ENCODE measurements around the gene METTL25B. TPM values are rescaled to one million over a fixed set of nuclear protein-coding genes. Genes with fewer than 3 reads are reported as not detected.

METTL25B gene
- polyA plus RNA-seq, 1 donor from 2014 or later, result 13.1 TPM

DNA sequence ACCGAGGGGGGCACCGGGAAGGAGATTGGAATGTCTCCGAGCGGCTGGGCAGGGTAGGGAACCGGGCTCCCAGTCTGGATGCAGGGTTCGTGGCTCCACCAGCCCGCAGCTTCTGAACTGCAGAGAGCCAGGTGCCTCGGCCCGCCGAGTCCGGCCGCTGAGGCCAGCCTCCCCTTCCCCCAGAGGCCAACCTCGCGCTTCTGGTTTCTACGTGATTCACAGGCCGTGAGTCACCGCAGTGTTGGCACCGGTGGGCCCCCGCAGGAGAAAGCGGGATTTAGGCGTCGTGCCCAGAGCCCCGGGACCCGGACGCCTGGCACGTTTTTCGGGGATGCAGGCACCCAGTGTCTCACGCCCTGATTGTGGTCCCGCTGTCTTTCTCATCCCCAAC is 23.3 kb upstream of the METTL25B start:
- Histone ChIP-seq H3K36me3 (ENCODE audit: insufficient read depth, low read length) (no peaks in the 10 kb centered on the region), H3K4me3 (ENCODE audit: low read length) (peak overlapping the region; percentile 56), H3K9me3 (ENCODE audit: low read length) (no peaks in the 10 kb centered on the region), H3K27ac (ENCODE audit: low read length) (no peak overlapping the region), H3K9ac (ENCODE audit: low read length) (no peak overlapping the region), H3K27me3 (ENCODE audit: insufficient read depth, low read depth, low read length) (peaks cover 15% of the 10 kb centered on the region), H2AFZ (ENCODE audit: low read depth, low read length) (no peak overlapping the region), H3K79me2 (replicated peaks; ENCODE audit: insufficient read depth, low read length) (no peaks in the 10 kb centered on the region), H4K20me1 (ENCODE audit: insufficient read depth) (no peaks in the 10 kb centered on the region), H3K9me2 (ENCODE audit: insufficient read depth, low read length) (no peaks in the 10 kb centered on the region), H3F3A (ENCODE audit: insufficient read depth, low read length, poor library complexity, severe bottlenecking) (peaks cover 8% of the 10 kb centered on the region), H3K4me2 (ENCODE audit: low read length) (no peak overlapping the region)
- TF ChIP-seq EP300 (conservative IDR thresholded peaks at IDR 0.05; ENCODE audit: poor library complexity, severe bottlenecking) (no peak), EZH2 (IDR thresholded peaks at IDR 0.05; ENCODE audit: borderline replicate concordance, insufficient read depth, low read length, poor library complexity, severe bottlenecking) (no peak), RAD21 (conservative IDR thresholded peaks at IDR 0.05) (no peak), SMC3 (conservative IDR thresholded peaks at IDR 0.05; ENCODE audit: poor library complexity) (no peak), MXI1 (conservative IDR thresholded peaks at IDR 0.05; ENCODE audit: poor library complexity, severe bottlenecking) (no peak), TAF1 (IDR thresholded peaks at IDR 0.05; ENCODE audit: low read depth) (no peak), POLR2AphosphoS5 (IDR thresholded peaks at IDR 0.05) (no peak)
- TF ChIP-seq, protein P1, sequence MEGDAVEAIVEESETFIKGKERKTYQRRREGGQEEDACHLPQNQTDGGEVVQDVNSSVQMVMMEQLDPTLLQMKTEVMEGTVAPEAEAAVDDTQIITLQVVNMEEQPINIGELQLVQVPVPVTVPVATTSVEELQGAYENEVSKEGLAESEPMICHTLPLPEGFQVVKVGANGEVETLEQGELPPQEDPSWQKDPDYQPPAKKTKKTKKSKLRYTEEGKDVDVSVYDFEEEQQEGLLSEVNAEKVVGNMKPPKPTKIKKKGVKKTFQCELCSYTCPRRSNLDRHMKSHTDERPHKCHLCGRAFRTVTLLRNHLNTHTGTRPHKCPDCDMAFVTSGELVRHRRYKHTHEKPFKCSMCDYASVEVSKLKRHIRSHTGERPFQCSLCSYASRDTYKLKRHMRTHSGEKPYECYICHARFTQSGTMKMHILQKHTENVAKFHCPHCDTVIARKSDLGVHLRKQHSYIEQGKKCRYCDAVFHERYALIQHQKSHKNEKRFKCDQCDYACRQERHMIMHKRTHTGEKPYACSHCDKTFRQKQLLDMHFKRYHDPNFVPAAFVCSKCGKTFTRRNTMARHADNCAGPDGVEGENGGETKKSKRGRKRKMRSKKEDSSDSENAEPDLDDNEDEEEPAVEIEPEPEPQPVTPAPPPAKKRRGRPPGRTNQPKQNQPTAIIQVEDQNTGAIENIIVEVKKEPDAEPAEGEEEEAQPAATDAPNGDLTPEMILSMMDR (IDR thresholded peaks at IDR 0.05; ENCODE audit: poor library complexity, severe bottlenecking), result no peak
- TF ChIP-seq, protein P2, sequence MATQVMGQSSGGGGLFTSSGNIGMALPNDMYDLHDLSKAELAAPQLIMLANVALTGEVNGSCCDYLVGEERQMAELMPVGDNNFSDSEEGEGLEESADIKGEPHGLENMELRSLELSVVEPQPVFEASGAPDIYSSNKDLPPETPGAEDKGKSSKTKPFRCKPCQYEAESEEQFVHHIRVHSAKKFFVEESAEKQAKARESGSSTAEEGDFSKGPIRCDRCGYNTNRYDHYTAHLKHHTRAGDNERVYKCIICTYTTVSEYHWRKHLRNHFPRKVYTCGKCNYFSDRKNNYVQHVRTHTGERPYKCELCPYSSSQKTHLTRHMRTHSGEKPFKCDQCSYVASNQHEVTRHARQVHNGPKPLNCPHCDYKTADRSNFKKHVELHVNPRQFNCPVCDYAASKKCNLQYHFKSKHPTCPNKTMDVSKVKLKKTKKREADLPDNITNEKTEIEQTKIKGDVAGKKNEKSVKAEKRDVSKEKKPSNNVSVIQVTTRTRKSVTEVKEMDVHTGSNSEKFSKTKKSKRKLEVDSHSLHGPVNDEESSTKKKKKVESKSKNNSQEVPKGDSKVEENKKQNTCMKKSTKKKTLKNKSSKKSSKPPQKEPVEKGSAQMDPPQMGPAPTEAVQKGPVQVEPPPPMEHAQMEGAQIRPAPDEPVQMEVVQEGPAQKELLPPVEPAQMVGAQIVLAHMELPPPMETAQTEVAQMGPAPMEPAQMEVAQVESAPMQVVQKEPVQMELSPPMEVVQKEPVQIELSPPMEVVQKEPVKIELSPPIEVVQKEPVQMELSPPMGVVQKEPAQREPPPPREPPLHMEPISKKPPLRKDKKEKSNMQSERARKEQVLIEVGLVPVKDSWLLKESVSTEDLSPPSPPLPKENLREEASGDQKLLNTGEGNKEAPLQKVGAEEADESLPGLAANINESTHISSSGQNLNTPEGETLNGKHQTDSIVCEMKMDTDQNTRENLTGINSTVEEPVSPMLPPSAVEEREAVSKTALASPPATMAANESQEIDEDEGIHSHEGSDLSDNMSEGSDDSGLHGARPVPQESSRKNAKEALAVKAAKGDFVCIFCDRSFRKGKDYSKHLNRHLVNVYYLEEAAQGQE (IDR thresholded peaks at IDR 0.05; ENCODE audit: borderline replicate concordance), result no peak

DNA sequence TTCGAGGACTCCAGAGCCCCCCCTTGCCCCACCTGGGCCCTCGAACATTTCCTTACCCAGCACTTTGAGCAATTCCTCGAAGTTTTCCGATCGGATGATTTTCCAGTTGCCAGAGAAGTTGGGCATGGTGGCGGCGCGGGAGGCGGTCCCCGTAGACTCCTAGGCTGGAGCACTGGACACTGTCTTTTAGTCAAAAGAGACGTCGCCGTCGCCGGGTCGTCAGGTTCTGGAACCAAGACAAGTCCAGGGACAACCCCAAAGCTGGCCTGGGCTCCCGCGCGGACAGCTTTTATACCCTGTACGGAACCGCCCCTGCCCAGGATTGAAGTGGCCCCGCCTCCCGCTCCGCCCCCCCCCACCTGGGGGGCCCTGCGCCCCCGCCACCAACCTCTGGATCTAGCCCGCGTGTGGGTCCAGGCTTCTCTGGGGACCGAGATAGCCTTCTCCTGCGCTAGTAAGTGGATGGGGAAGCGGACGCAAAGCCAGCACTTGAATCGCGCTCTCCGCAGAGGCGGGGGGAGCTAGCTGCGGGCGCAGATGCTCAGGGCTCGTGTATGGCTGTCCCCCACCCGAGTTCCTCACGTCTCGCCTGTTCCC is 22.9 kb upstream of the METTL25B start, which contains the start of gene CRABP2:
Gene CRABP2, minus strand, starts transcription at position 263 of the 597 bp plus-strand sequence. Its CDS starts 137 bp downstream, at position 126.
- TF ChIP-seq SMC3 (conservative IDR thresholded peaks at IDR 0.05; ENCODE audit: poor library complexity) (no peak), RAD21 (conservative IDR thresholded peaks at IDR 0.05) (no peak), POLR2AphosphoS5 (IDR thresholded peaks at IDR 0.05) (no peak), EP300 (conservative IDR thresholded peaks at IDR 0.05; ENCODE audit: poor library complexity, severe bottlenecking) (no peak), EZH2 (IDR thresholded peaks at IDR 0.05; ENCODE audit: borderline replicate concordance, insufficient read depth, low read length, poor library complexity, severe bottlenecking) (no peak), MXI1 (conservative IDR thresholded peaks at IDR 0.05; ENCODE audit: poor library complexity, severe bottlenecking) (no peak), TAF1 (IDR thresholded peaks at IDR 0.05; ENCODE audit: low read depth) (no peak)
- TF ChIP-seq, protein P2 (IDR thresholded peaks at IDR 0.05; ENCODE audit: borderline replicate concordance), result no peak
- TF ChIP-seq, protein P1 (IDR thresholded peaks at IDR 0.05; ENCODE audit: poor library complexity, severe bottlenecking), result no peak
- H4K20me1 ChIP-seq (ENCODE audit: insufficient read depth), result no peaks in the 10 kb centered on the region
- no peaks in the 10 kb centered on the region for H3K9me2 ChIP-seq (ENCODE audit: insufficient read depth, low read length)
- peak within 1 kb of the TSS; percentile 56 for H3K4me3 ChIP-seq (ENCODE audit: low read length)
- H3K27ac ChIP-seq (ENCODE audit: low read length), result no peak within 1 kb of the TSS
- H3K4me2 ChIP-seq (ENCODE audit: low read length), result peak within 1 kb of the TSS; percentile 48
- peaks cover 15% of the 10 kb centered on the region for H3K27me3 ChIP-seq (ENCODE audit: insufficient read depth, low read depth, low read length)
- H3K9ac ChIP-seq (ENCODE audit: low read length), result peak within 1 kb of the TSS; percentile 35
- H3K9me3 ChIP-seq (ENCODE audit: low read length), result no peaks in the 10 kb centered on the region
- H3F3A ChIP-seq (ENCODE audit: insufficient read depth, low read length, poor library complexity, severe bottlenecking), result peaks cover 8% of the 10 kb centered on the region
- H3K79me2 ChIP-seq (replicated peaks; ENCODE audit: insufficient read depth, low read length), result no peaks in the 10 kb centered on the region
- H2AFZ ChIP-seq (ENCODE audit: low read depth, low read length), result no peak within 1 kb of the TSS
- H3K36me3 ChIP-seq (ENCODE audit: insufficient read depth, low read length), result no peaks in the 10 kb centered on the region
